Hepatocyte (in vitro differentiated cells): Measurements from ENCODE around the gene TMEM145. TPM values are rescaled to one million over a fixed set of nuclear protein-coding genes. Genes with fewer than 3 reads are reported as not detected.

ENCODE experiments used
- DNase-seq: peaks from one replicate; pipeline ENCODE4 v3.0.0-alpha.2; 2016; ENCODE audit warnings: low spot score
- H2AFZ ChIP-seq: fragments of 200-600 bp; sonication (generic); 2 replicates; pipeline ENCODE4 v1.6.0; 2016; ENCODE audit warnings: antibody characterized with exemption, mild to moderate bottlenecking
- H3K27ac ChIP-seq: fragments of 200-600 bp; sonication (generic); 2 replicates; pipeline ENCODE4 v1.5.1; 2016; ENCODE audit warnings: mild to moderate bottlenecking
- H3K27me3 ChIP-seq: fragments of 200-600 bp; sonication (generic); 2 replicates; pipeline ENCODE4 v1.6.1; 2016
- H3K36me3 ChIP-seq: fragments of 200-600 bp; sonication (generic); replicated peaks from 2 replicates; pipeline ENCODE4 v1.5.1; 2016; ENCODE audit warnings: low read depth; ENCODE audit not compliant: insufficient read depth
- H3K4me1 ChIP-seq: fragments of 200-600 bp; sonication (generic); 2 replicates; pipeline ENCODE4 v1.5.1; 2016; ENCODE audit warnings: mild to moderate bottlenecking, moderate library complexity; ENCODE audit not compliant: insufficient read depth
- H3K4me2 ChIP-seq: fragments of 200-600 bp; sonication (generic); 2 replicates; pipeline ENCODE4 v1.6.0; 2016
- H3K4me3 ChIP-seq: fragments of 200-600 bp; sonication (generic); 2 replicates; pipeline ENCODE4 v1.5.1; 2016; ENCODE audit warnings: mild to moderate bottlenecking
- H3K79me2 ChIP-seq: fragments of 200-600 bp; sonication (generic); 2 replicates; pipeline ENCODE4 v1.6.0; 2017; ENCODE audit warnings: mild to moderate bottlenecking
- H3K9me2 ChIP-seq: fragments of 200-600 bp; sonication (generic); replicated peaks from 2 replicates; pipeline ENCODE4 v1.6.0; 2017; ENCODE audit warnings: mild to moderate bottlenecking; ENCODE audit not compliant: insufficient read depth
- H3K9me3 ChIP-seq: fragments of 200-600 bp; sonication (generic); 2 replicates; pipeline ENCODE4 v1.5.1; 2016; ENCODE audit warnings: low read depth, mild to moderate bottlenecking
- H4K20me1 ChIP-seq: fragments of 200-600 bp; sonication (generic); 2 replicates; pipeline ENCODE4 v1.6.0; 2016; ENCODE audit warnings: mild to moderate bottlenecking; ENCODE audit not compliant: insufficient read depth, poor library complexity, severe bottlenecking
- EZH2 ChIP-seq: fragments of 200-600 bp; sonication (generic); IDR thresholded peaks from 2 replicates; pipeline ENCODE4 v1.6.1; 2016; ENCODE audit warnings: antibody characterized with exemption, mild to moderate bottlenecking, borderline replicate concordance
- EZH2phosphoT487 ChIP-seq: fragments of 200-600 bp; sonication (generic); IDR thresholded peaks from one replicate; pipeline ENCODE4 v1.6.1; 2018; ENCODE audit warnings: antibody characterized with exemption, mild to moderate bottlenecking, low read depth, moderate library complexity; ENCODE audit not compliant: unreplicated experiment, severe bottlenecking
- WGBS: methylation state at CpG from one replicate; pipeline ENCODE4 v1.1.6; 2016; ENCODE audit warnings: low lambda C conversion rate; ENCODE audit errors: missing lambda C conversion rate; 5-methylcytosine and 5-hydroxymethylcytosine counted together
- polyA plus RNA-seq: library from polyadenylated mRNA; unstranded; fragments of >200 nt; fragmentation: Nextera tagmentation; extraction: Ambion mirVana; gene quantifications from 2 replicates; pipeline ENCODE4 v1.2.1, GENCODE V29; 2016
- total RNA-seq: library from RNA; depleted of rRNA; stranded (reverse); fragments of >200 nt; gene quantifications from 2 replicates; pipeline ENCODE4 v1.2.3, GENCODE V29; 2014
- TF ChIP-seq, protein P1 (sequence below): fragments of 200-600 bp; sonication (generic); IDR thresholded peaks from 2 replicates; pipeline ENCODE4 v1.5.1; 2016; ENCODE audit warnings: antibody characterized with exemption, mild to moderate bottlenecking; ENCODE audit not compliant: poor library complexity

The TMEM145 gene
- total and polyA plus RNA-seq, 2 experiments from 2014 or later: 0.40 TPM; not detected in 1

DNA sequence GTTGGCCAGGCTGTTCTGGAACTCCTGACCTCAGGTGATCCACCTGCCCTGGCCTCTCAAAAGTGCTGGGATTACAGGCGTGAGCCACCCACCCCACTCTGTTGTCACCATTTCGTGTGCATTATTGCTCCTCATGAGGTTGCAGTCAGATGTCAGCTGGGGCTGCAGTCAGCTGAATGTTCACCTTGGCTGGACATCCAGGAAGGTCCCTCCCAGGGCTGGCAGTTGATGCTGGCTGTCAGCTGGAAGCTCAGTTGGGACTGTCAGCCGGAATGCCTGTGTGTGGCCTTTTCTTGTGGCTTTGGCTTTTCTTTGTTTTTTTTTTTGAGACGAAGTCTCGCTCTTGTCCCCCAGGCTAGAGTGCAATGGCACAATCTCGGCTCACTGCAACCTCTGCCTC is 18.9 kb downstream of the TMEM145 start:
- Histone ChIP-seq H4K20me1 (peaks cover 3% of the 10 kb centered on the region), H3K4me1 (peaks cover 12% of the 10 kb centered on the region)

DNA sequence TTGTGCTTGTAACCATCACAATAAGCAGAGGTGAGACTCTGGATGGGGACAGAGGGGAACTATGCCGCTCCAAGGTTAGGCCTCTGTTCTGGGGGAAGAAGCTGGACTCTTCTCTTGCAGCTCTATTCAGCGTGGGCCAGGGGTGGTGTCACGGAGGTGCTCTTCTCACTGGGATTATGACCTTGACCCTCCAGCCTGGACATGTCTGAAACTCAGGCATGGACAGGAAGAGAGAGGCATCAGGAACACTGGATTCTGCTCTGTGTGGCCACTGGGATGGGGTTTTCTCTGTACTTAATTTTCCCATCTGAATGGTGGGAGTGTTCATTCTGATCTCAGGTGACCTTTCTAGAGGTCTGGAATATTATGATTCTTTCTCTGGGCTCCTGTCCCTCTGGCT is 19.9 kb downstream of the TMEM145 start:
- peaks cover 44% of the 10 kb centered on the region for H3K79me2 ChIP-seq
- H3K4me3 ChIP-seq: no peak overlapping the region
- no peak overlapping the region for H3K4me2 ChIP-seq
- no peak overlapping the region for H3K27ac ChIP-seq
- H3K36me3 ChIP-seq: no peaks in the 10 kb centered on the region
- no peaks in the 10 kb centered on the region for H3K9me3 ChIP-seq
- no peaks in the 10 kb centered on the region for H3K9me2 ChIP-seq
- peaks cover 5% of the 10 kb centered on the region for H3K4me1 ChIP-seq
- no peaks in the 10 kb centered on the region for H3K27me3 ChIP-seq
- no peak overlapping the region for H2AFZ ChIP-seq
- TF ChIP-seq EZH2phosphoT487: no peak
- no peak for TF ChIP-seq EZH2
- TF ChIP-seq, protein P1, sequence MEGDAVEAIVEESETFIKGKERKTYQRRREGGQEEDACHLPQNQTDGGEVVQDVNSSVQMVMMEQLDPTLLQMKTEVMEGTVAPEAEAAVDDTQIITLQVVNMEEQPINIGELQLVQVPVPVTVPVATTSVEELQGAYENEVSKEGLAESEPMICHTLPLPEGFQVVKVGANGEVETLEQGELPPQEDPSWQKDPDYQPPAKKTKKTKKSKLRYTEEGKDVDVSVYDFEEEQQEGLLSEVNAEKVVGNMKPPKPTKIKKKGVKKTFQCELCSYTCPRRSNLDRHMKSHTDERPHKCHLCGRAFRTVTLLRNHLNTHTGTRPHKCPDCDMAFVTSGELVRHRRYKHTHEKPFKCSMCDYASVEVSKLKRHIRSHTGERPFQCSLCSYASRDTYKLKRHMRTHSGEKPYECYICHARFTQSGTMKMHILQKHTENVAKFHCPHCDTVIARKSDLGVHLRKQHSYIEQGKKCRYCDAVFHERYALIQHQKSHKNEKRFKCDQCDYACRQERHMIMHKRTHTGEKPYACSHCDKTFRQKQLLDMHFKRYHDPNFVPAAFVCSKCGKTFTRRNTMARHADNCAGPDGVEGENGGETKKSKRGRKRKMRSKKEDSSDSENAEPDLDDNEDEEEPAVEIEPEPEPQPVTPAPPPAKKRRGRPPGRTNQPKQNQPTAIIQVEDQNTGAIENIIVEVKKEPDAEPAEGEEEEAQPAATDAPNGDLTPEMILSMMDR: no peak
- WGBS: 83% methylated on average over 3 of the region's 3 CpGs
- peaks cover 3% of the 10 kb centered on the region for H4K20me1 ChIP-seq
- DNase-seq: no peak

More for the DNA sequence above, 18.9 kb downstream of the TMEM145 start:
- Histone ChIP-seq H3K36me3 (no peaks in the 10 kb centered on the region), H3K27me3 (no peaks in the 10 kb centered on the region), H3K27ac (no peak overlapping the region), H3K9me2 (no peaks in the 10 kb centered on the region), H3K79me2 (peaks cover 53% of the 10 kb centered on the region), H3K9me3 (no peaks in the 10 kb centered on the region), H3K4me2 (no peak overlapping the region), H3K4me3 (no peak overlapping the region), H2AFZ (no peak overlapping the region)
- TF ChIP-seq, protein P1: no peak
- no peak for TF ChIP-seq EZH2phosphoT487
- no peak for TF ChIP-seq EZH2
- 89% methylated on average over 4 of the region's 6 CpGs for WGBS
- no peak for DNase-seq

DNA sequence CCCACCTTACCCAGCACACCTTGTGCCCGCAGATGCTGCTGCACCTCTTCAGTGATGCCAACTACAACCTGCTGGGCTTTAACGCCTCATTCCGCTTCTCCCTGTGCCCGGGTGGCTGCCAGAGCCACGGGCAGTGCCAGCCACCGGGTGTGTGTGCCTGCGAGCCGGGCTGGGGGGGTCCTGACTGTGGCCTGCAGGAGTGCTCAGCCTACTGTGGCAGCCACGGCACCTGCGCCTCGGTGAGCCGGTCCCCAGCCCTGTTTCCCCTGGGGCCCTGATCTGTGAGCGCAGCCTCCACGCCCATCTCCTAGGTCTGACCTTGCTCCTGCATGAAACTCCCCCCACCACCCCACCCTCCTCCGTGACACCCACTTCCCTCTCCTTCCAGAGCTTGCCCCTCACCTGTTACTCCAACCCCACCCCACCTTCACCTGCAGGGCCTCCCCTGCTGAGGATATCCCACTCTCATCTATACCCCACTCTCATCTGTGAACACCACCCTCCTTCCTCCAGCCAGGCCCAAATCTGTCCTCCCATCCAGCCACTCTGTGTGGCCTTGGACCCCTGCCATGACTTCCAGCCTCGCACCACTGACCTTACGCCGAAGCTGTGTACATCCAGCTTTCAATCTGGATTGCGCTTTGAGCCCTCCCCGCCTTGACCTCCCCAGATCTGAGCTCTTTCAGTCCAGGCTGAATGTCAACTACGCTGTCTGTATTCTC is 21.0 kb downstream of the TMEM145 start:
- H3K4me3 ChIP-seq: no peak overlapping the region
- H3K9me2 ChIP-seq: no peaks in the 10 kb centered on the region
- no peak overlapping the region for H3K27ac ChIP-seq
- no peaks in the 10 kb centered on the region for H3K9me3 ChIP-seq
- DNase-seq: no peak
- WGBS: 94% methylated on average over 21 of the region's 21 CpGs
- peaks cover 3% of the 10 kb centered on the region for H4K20me1 ChIP-seq
- no peaks in the 10 kb centered on the region for H3K4me1 ChIP-seq
- no peaks in the 10 kb centered on the region for H3K36me3 ChIP-seq
- H3K27me3 ChIP-seq: no peaks in the 10 kb centered on the region
- no peak overlapping the region for H3K4me2 ChIP-seq
- TF ChIP-seq EZH2 (no peak), EZH2phosphoT487 (no peak)
- TF ChIP-seq, protein P1: no peak
- peaks cover 32% of the 10 kb centered on the region for H3K79me2 ChIP-seq
- H2AFZ ChIP-seq: no peak overlapping the region
